PC-3 (cell line): ENCODE results near the gene NIPAL3.

Experiments used
- EZH2phosphoT487 ChIP-seq: fragments of 300-600 bp; sonication (generic); IDR thresholded peaks from 2 replicates; pipeline ENCODE4 v1.6.1; 2018; ENCODE audit warnings: mild to moderate bottlenecking, antibody characterized with exemption, low read length, borderline replicate concordance
- TF ChIP-seq, protein P1 (sequence below): fragments of 300-600 bp; sonication (generic); conservative IDR thresholded peaks from 2 replicates; pipeline ENCODE4 v1.5.1; 2017; ENCODE audit warnings: antibody characterized with exemption, low read depth, mild to moderate bottlenecking, low read length

DNA sequence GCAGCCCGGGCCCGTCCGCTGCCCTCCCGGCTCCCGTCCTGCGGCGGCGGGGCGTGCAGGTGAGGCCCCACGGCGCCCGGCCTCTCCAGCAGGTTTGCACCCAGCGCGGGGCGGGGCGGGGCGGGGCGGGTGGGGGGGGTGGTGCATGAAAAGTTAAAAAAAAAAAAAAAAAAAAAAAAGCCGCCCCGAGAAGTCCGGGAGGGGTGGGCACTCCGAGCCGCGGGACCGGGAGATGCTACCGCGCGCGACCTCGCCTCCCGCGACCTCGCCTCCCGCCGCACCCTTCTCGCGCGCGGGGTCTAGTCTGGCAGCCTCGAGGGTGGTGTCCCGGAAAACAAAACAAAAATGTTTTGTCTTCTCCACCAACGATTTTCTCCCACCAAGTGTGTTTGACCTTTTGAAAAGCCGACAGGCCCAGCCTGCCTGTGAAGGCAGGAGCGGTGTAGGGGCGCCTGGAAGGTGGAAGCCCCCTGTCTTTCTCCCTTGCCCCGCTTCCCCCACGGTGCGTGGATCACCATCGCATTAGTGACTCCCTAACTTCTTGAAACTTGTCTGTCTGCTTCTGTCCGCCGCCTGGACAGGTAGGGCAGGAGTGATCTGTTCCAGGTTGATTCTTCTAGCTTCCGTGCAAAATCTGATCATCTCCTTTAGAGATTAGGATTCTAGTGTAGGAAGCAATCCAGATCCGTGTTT is 87.6 kb downstream of the NIPAL3 start:
- TF ChIP-seq, protein P1, sequence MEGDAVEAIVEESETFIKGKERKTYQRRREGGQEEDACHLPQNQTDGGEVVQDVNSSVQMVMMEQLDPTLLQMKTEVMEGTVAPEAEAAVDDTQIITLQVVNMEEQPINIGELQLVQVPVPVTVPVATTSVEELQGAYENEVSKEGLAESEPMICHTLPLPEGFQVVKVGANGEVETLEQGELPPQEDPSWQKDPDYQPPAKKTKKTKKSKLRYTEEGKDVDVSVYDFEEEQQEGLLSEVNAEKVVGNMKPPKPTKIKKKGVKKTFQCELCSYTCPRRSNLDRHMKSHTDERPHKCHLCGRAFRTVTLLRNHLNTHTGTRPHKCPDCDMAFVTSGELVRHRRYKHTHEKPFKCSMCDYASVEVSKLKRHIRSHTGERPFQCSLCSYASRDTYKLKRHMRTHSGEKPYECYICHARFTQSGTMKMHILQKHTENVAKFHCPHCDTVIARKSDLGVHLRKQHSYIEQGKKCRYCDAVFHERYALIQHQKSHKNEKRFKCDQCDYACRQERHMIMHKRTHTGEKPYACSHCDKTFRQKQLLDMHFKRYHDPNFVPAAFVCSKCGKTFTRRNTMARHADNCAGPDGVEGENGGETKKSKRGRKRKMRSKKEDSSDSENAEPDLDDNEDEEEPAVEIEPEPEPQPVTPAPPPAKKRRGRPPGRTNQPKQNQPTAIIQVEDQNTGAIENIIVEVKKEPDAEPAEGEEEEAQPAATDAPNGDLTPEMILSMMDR = no peak
- no peak for TF ChIP-seq EZH2phosphoT487
